HG02852 (cell line): ENCODE results near the gene UST.
"Not testable (repeated sequence)": the region's sequence is repeated elsewhere in the genome, so short reads cannot be mapped to it uniquely, and the experiment has no call there.

Source experiments
- ATAC-seq: cut with Tn5 transposase; IDR thresholded peaks from one replicate; pipeline ENCODE4 v1.9.1; 2021; ENCODE audit warnings: mild to moderate bottlenecking, moderate library complexity; ENCODE audit not compliant: unreplicated experiment

UST gene

DNA sequence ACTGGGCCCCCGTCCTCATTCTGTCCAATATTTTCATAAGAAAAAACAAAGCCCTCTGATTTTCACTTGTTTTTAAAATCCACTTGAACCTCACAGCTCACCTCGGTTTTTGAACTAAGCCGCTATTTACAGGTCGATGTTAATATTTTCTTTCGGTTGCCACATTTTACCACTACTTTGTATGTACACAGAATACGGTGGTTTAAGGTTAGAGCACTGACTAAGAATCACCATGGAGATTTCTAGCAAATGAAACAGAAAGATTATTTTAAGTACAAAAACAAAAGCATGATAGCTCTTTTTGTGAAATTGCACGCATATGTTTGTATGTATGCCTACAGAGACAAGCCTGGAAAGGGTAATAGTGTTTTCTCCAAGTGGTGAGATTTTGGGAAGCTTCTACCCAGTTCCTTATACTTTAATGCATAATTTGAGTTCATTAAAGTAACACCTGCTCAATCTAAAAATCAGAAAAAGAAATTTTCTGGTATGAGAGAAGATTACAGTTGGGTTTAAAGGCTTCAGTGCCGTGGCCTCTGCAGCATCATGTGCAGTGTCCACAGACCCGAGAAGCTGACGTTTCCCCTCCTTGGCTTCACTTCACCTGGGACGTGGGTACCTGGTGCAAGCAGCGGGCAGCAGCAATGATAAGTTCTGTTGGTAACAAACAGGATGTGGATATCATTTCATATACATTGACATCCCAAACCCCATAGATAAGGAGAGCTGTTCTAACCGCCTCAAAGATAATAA lies 144.0 kb downstream of the UST start:
- ATAC-seq = no peak

DNA sequence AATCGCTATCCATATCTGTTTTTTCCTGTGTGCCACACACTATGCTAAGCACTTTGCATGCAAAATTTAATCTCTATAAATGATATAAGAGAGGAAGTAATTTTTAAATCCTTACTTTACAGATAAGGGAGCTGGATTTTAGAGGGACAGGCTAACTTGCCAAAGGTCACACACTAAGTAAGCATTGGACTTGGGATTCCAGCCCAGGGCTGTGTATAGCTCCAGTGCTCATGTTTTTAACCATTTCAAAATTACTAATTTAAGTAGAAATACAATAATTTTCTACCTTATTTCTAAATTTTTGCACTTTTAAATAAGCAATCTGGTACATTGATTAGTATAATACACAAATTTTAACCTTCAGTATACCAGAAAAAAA lies 144.6 kb downstream of the UST start:
- ATAC-seq = no peak

DNA sequence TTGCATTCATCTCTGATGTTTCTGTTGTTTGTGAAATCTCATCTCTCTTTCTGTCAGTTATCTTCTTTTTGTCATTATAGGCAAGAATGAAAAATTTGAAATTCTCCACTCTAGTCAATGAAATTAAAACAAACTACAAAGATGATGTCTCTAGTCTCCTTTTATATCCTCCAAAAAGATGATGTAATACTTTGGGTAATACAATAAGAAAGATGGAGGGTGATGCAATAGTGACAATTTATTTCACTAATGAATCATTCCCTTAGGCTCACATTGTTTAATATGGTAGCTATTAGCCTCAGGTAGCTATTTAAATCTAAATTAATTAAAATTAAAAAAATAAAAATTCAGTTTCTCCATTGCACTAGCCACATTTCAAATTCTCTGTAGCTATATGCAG lies 145.4 kb downstream of the UST start:
- no peak for ATAC-seq

DNA sequence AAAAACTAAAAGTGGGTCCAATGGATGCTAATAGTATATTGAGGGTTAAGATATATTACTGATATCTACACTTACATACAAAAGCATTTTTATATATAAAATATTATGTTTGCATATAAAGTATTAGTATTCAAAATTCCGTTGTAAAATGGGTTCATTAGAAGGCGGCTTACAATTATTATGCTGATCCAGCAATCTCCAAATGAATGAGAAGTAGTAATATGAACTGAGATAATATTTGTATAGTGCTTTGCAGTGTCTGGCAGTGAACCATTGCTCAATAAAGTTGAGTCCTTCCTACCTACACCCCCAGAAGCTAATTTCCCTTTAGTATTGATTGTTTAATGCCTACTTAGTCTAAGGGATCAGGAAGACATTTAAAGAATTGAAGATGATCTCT lies 146.2 kb downstream of the UST start:
- ATAC-seq = no peak

DNA sequence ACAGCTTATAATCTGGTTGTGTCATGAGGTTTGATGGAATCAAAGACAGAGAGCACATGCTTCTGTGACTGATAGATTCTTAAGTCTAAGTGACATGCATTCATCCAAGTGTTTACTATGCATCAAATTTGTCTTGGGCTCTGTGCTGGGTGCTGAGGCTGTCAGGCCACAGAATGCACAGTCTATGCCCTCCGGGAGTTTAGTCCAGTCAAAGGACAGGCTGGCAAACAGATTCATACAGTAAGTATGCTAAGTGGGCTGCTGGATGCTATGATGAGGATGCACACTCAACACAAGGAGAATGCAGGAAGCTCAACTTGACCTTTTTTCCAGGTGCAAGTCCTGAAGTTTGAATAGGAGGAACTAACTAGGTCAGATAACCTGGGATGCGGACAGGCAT lies 146.7 kb downstream of the UST start:
- no peak for ATAC-seq

DNA sequence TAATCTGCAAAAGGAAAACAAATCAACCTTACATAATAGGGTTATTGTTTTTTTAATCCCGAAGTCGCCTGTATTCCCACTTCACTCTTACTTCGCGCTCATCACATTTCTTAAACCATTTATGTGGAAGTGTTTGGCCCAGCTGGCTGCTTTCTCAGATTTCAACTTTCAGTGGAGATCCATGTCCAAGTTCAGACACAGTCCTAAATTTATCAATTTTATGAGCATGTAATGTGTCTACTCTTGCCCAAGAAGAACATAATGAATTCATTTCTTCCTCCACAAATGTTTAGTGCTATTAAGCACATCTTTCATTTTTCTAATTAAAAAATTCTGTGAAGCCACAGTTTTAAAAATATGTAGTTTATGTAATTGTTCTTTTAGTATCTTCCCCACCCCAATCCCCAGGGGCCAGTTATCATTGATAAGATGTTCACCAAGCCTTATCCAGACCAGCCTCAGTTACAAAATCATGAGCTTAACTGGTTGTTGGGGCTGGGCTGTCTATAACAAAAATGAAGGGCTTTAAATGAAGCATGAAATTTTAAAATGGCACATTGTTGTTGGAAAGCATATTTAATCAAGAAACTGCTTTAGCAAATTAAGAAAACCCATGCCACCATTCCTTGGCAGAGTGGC lies 151.7 kb downstream of the UST start:
- no peak for ATAC-seq

DNA sequence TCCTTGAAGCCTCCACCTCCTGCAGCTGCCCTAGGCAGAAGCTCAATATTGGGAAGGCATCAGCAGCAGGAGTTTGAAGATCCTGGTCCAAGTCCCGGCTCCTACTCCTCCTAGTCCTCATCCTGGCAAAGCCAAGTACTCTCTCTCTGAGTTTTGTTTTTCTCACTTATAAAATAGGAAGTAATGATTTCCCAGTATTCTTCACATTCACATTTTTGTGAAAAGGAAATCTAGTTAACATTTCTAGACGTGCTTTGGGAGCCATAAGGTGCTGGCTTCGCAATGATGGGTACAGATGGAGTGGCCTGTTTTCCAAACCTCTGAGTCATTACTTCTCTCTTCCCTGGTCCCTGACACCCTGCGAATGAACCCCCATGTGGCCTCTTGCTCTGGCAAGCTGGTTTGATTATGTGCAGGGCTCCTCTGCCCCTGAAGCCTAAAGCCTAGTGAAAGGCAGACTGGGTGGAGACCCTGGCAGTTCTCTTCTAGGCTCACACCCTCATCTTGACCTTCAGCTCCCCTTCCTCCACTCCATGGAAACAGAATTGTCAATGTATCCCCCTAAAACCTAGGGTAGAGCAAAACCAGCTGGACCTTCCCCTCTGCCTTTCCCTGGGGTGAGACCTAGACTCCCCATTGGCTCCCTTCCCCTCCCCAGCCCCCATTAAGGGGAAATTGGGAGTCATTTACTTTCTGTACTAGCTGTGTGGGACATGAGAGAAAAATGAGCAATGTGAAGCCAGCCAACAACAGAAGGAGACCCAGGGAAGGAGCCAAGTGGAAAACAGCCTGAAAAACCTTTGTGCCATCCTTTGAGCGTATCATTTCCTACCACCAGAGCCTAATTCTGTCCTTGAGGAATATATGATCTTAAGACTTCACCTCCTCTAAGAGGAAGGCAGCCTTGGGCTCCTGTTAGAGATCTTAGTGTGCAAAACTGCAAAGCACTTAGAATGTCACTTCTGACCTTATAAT lies 158.4 kb downstream of the UST start:
- ATAC-seq = no peak

DNA sequence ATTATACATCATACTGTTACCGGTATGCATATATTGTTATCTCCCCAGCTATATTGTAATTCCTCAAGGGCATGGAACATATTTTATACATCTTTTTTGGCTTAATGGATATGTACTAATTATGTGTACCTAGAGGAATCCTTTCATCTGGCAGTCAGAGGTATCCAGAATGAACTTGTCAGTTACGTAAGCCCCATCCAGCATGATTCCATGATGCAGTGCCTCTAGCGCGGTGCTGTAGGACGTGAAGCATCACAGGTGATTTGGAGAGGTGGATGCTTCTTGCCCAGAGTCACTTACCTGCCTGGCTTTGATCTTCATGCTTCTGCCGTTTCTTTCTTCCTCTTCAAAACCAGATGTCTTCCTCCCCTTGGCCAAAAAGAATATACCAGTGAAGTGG lies 159.1 kb downstream of the UST start:
- no peak for ATAC-seq

DNA sequence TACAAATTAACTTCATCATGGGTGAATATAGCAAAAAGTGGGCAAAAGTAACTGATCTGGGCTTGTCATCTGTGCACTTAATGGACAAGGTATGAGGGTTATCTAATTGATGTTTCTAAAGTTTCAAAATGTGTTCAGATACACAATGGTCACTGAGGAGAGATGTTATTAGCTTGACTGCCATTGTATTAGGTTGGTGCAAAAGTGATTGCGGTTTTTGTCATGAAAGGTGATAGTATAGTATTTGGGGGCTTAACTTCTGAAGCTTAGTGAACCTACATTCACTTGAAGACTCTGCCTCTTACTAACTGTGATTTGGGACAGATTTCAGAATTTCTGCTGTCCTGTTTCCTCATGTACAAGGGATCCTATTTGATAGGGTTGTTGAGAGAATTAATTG lies 159.6 kb downstream of the UST start:
- no peak for ATAC-seq

DNA sequence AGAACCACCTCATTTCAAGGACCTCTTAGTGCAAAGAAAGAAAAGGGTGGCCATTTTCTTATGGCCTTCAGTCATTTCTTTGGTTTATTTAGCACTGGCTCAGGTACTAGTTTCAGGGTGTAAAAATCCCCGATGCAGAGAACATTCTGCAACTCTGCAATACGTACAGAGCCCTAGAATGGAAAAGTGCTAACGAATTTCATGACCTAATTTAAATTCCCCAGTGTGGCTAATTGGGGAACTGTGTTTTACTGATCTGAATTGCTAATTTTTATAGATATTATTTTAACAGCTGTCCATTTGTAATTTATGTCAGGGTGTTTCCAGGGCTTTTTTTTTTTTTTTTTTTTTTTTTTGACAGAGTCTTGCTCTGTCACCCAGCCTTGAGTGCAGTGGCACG lies 160.7 kb downstream of the UST start:
- ATAC-seq = peak; percentile 84

DNA sequence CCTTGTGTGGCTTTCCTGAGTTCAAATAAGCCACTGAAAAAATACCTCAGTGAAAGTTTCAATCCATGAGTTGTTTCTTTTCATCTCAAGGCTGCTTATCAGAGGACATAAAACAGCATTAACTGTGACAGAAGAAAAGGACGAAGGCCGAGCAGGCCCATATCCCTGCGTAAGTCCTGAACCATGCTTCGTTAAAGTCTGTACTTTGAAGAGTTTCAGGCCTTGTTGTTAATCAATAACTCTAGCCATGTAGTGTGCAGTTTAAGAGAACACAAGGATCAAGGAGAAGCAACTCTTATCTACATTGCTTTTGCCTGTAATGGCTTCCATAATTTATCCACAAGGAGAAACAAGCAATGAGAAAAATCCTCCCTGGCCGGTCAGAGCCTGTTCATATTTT lies 165.4 kb downstream of the UST start:
- no peak for ATAC-seq

DNA sequence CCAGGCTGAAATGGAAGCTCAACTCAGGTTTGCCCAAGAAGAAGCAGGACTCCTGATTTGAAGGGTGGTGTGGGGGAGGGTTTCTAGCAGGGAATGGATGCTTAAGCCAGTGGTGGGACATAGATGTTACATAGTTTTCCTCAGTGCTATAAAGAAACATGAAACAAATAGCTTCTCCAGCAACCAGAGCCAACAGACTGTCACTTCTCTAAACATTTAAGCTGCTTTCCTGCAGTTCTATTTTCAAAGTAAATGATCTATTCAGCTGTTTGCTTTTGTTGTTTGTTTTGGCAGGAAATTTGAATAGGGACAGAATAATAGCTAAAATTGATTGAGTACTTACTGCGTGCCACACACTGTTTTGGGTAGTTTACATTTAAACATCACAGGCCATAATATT lies 169.0 kb downstream of the UST start:
- ATAC-seq = no peak

DNA sequence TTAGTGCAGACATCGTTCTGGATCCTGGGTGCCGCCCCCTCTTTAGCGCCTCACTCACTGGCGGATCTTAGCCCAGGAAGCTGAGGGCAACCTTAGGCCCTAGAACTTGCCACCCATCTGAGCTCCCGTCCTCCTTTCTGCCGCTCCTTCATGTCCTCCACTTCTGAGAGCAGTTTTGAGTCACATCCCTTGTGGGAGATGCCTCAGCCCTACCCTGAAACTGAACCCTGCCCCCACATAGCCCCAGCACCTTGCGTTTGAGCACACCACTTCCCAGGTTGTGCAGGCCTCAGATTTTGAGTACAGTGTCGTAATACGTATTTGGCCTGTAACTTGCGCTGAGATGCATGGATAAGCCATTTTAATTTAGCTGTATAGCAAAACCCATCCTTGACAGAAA lies 169.7 kb downstream of the UST start:
- ATAC-seq = not testable (repeated sequence)

DNA sequence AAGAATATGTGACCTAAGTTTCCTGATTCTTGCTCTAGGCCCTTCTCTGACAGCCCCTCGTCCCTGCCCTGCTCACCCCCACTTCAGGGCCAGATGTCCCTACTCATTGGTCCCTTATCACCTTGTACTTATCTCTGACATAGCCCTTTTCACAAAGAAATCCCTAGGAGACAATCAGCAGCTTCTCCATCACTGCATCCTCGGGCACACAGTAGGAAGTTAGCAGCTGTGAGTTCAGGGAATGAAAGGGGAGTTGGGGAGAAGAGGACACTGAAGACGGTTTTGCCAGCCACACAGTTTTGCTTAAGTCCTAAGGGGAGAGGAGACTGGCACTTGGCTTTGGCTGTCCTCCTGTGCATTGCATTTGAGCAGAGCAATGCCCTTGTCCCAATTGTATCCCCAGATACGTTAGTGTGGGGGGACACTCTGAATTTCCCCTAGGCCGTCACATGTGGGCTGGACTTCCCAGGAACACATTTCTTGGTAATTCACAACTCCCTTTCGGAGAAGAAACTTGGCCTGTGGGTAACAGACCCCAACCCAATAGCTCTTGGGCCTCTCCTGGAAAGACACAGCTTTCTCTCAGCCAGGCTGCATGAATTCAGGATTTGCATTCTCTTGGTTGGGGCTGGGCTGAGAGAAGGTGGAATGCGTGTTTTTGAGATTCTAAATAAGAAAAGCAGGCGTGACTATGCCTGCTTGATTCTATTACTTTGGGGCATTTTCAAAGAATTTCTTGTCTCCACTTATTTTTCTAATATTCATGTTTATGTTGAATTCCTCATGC lies 177.6 kb downstream of the UST start:
- ATAC-seq = no peak

DNA sequence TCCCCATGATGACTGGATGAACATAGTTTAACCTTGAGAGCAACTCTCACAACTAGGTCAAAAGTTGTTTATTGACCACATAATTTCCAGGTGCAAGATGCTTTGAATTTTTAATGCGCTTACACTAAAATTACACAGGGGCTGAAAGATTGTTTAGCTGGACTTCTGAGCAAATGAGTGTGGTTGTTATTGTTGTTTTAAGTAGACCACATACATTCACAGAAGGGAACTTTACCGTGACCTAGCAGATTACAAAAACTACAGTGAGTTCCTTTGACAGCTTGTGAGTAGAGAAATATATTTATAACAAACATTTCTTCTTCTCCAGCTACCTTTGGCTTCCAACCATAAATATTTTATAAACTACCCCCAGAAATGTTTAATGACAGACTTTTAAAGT lies 178.9 kb downstream of the UST start:
- no peak for ATAC-seq

DNA sequence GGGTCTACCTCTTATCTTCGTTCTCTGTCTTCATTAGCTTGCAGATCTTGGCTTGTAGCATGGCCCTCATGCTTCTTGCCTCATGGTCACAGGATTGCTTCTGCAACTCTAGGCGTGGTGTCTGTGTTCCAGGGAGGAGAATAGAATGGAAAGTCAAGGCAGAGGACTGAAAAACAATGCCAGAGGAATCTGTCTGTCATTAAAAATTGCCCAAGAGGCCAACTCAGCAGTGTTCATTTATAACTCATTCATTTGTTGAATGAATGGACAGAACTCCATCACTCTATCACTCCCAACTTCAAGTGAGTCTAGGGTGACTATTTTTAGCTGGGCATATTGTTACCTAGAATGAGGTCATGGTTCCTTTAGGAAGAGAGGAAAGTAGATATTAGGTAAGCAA lies 179.6 kb downstream of the UST start:
- ATAC-seq = no peak

DNA sequence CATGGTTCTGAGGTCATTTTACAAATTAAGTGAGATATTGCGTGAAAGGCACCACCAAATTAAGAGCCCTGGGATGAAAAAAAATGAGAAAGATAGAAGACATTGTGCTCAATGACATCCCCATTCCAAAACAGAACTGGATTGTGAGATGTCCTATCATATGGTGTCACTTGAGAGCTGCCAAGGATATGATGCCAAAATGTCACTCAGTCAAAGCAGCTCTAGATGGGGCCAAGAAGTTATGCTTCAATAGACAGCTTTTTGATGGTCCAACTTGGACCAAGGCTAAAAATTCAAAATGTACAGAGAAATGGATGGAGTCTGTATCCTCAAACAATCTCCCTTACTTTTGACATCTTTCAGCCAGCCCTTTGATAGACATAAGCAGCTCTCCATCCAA lies 180.8 kb downstream of the UST start:
- ATAC-seq = no peak

DNA sequence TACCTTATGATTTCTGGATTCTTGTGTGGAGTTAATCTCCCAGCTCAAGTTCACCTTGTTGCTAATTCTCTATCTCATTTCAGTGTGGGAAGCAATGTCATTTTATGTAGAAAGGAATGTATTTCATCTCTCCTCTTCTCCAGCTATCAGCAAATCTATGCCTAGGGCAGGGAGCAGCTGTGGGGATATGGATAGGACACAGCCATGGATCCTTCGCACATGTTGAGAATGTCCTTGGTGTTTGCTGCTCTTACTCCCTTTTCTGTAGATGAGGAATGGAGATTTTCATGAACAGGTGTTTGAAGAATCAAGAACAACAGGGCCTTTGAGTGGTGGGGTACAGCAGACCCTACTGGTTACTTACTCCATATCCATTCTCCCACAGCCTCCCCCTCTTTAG lies 182.0 kb downstream of the UST start:
- ATAC-seq = no peak

DNA sequence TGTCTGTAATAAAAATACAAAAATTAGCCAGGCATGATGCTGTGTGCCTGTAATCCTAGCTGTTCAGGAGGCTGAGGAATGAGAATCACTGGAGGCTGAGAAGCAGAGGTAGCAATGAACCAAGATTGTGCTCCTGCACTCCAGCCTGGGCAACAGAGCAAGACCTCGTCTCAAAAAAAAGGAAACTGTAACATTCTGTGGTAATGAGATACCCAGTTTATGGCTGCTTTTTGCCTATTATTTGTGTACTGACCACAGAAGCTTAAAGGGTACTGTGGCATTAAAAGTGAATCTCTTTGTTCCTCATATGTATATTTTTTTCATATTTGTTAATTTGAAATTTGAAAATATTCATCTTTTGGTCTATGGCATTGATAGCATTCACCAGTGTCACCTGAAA lies 185.4 kb downstream of the UST start:
- ATAC-seq = no peak

DNA sequence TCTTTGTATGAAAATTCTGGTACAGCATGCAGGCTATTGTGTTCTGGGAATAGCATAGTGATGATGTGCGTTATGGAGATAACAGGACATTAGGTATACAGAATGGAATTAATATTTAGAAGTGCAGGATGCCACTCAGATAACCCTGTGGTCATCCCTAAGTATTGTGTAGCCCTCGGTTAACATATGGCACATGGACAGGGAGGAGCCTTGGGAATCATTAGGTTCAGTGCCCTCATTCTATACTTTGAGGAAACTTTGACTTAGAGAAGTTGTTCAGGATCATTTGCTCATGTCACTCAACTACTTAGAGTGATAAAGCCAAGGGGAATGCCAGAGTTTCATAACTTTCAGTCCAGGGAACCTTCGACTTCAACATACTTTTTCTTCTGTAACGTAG lies 185.9 kb downstream of the UST start:
- ATAC-seq = no peak

DNA sequence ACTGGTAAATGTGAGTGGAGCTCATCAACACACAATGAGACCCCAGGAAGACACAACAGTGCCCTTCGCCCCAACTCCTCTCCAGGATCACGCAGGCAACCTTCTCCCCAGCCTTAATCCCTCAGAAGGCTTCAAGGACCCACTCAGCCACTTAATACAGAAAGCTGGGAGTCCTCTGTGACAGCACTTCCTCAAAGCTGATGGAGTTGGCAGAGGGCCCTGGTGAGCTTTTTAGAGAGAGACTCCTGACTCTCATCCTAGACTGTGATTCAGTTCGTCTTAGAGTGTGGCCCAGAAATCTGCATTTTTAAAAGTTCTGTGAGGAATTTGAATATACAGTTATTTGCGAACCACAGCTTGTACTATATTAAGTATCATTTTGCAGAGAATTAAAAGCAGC lies 187.7 kb downstream of the UST start:
- no peak for ATAC-seq
